Limb (tissue), 2 donors: Measurements from ENCODE around the gene SATB2.

ENCODE experiments used
- DNase-seq, 2 donors: peaks; one replicate each; pipeline ENCODE4 v3.0.0-alpha.2; 2016; ENCODE audit errors: extremely low spot score in 2 of 2

The SATB2 gene

DNA sequence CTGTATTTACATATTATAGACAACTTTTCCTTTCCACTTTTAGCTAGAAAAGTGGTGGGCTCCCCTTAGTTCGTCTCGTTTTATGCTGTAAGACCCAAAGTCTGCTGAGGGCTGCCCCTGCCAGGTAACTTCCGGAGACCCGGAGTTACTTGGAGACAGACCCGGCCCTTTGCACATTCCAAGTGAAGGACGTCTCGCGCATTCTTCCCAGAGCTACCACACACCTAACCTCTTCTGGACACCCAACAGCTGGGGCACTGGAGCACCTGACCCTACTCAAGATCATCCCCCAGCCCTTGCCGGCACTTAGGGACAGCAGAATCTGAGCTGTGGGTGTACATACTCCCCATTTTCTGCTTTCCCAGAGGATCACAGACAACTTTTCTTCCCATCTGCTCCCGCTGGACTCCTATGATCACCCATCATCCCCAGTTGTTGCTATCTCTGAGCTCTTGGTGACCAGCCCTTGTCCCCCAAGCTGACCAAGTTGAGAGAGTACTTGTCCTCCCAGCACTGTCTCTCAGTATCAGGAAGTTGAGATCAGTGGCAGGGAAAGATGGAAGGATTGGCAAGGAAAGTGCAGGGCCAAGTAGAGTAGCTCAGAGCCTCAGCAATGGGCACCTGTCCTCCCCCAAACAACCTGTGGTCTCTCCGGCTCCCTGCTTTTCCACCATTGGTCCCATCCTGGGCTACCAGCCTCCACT, 8.4 kb upstream of the SATB2 start:
- DNase-seq, result no peak

- DNase-seq, result no peak
Measured at GRCh38 chr2:199465390-199465789, 7.7 kb upstream of the SATB2 start.

DNA sequence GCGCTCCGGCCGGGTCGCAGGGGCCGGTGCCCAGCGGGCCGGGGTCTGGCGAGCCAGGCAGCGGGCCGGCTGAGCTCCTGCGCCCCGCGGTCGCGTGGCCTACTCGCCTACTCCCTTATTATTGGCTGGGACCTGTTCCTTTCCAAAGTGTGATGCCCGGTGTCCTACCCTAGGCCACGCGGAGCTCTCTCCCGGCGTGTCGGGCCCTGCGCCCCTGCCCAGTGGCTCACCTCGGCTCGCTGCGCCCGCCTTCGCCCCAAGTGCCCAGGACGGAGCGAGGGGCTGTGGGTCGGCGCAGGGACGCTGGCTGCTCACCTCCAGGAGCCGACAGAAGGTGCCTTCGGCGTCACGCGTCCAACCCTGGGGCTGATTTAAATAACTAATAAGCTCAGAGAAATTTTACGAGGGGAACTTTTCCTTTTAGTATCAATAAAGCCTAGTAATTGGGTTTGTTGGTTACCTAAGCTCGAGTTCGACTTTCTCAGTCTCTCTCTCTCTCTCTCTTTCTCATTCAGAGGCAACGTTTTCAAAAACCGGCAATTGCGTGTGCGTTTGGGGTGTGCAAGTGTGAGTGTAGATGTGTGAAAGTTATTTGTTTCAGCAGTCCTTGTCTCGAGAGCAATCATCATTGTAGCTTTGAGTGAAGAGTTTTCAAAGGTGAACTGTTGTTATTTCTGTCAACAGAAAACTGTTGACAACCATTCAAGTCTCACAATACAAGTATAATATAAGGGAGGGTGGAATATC, 7.0 kb upstream of the SATB2 start:
- DNase-seq, result peak in 1 of 2 donors; percentile 38

DNA sequence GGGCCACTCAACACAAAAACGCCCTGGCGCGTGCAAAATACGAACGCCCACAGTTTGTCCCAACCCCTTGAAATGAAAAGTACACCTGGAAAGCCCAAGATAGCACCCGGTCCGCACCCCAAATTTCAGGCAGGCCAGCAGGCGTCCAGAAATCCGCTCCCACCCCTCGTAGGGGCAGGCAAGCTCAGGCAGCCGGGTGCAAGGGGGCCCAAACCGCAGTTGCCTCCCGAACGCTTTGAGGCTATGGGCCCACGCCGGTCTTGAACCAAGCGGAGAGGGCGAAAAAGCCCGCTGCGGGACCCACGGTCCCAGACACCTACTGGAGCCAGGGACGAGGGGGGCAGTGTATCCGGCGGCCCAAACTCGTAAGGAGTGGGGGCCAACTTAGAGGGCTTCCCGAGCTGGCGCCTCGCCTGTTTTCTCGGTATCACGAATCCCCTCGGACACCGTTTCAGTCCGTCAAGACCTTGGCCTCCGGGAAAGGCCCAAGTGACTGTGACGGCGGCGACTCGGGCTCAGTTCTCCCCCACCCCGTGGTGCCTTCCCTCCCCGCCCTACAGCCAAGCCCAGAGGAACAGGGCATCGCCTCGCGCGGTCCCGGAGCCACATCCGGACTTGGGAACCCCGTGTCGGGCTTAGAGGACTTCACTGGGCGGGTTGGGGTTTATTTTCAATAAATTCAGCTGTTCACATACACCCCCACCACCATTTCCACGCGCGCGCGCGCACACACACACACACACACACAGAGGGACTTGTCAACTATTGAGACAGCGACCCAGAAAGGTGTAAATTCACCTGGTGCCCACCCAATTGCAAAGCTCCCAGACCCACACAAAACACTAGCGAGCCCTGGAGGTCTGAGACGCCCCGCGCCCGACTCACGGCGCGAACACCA, 6.2 kb upstream of the SATB2 start:
- DNase-seq, result peak in 1 of 2 donors; percentile 55

GRCh38 chr2:199462956-199463692, 5.4 kb upstream of the SATB2 start:
- DNase-seq, result peak in 1 of 2 donors; percentile 85

- peak in 1 of 2 donors; percentile 58 for DNase-seq
Measured at GRCh38 chr2:199462347-199462955, 4.7 kb upstream of the SATB2 start.

DNA sequence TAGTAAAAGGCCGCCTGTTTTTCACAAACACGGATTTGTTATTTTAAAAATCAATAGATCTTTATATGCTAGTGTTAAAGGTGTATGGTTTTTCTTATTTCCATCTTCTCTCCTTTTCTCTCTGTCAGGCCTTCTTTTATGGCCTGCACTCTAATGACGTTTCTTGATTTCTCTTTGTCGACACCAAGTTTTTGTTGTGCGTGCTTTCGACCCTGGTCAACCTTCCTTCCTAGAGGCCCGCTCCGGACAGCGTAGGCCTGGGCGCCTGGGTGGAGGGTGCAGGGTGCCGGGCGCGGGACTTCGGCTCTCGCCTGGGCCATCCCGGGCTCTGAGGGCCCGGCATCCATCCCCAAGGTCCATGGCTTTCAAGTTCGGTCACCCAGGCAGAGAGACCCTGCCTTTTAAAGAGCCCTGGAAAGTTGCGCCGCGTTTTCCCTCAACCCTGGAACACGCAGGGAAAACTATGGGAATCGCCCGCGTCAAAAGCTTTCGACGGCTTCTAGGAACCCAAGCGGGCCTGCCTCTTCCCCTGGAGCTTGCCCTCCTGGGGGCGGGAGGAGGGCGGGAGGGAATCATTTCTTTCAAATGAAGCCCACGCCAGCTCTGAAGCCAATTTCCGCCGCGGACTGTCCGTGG, 4.1 kb upstream of the SATB2 start:
- peak in 1 of 2 donors; percentile 52 for DNase-seq

GRCh38 chr2:199460846-199461710, 3.3 kb upstream of the SATB2 start:
- no peak for DNase-seq

DNA sequence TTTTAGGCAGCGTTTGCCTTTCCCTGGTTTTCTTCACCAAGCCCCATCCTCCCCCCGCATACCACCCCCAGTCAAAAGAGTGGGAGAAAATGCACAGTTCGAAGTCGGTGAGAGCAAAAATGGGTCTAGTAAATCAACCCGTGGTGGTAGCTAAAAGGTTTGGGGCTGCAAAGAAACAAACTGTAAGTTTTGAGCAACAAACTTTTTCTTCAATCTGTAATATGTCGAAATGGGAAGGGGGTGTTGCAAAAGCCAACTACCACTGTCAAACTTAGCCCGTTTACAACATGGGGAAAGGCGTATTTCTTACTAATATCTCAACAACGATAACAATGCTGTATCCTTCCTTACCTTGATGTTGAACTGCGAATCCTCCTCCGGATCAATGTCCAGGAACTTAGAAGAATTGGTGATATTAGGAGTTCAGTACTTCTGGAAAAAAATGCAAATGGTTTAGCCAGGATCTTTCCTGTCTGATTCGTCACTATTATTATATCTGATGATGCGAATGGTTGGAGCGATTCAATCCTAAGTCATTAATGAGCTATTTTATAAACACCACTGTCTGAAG, 2.4 kb upstream of the SATB2 start:
- no peak for DNase-seq

- peak; percentile 83 to 94 for DNase-seq
Measured at GRCh38 chr2:199459286-199460100, 1.8 kb upstream of the SATB2 start.

- DNase-seq, result no peak
Measured at GRCh38 chr2:199458806-199459285, 1.1 kb upstream of the SATB2 start.

DNA sequence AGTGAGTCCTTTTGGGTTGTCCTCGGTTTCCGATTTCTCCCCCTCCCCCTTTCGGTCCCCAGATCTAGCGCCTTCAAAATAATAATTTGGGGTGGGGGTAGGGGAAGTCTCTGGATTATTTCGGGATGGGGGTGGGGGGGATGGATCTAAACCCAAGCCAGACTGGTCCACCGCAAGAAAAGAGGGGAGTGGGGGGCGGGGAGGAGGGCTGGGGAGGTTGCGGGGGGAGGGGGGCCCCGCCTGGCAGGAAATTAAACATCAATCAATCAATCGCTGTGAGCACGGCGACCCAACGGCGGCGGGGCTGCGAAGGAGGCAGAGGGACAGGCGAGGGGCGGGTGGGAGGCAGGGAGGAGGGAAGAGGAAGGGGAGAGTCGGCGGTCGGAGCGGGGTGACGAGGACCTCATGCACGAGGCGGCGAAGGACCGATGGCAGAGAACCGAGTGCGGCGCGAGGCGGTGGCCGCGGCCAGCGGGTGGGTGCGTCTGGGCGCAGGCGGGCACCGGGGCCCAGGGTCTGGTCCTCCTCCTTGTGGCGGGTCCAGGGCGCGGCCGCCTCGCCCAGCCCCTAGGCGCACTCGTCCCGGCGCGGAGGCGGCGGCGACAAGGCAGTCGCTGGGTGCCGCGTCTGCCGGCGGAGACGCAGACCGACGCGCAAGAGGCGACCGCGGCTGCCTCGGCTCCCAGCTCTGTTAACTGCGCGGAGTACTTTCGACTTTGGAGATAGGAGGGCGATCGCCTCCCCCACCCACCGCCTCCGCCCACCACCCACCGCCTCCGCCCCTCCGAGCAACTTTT, 468 bp upstream of the SATB2 start:
- peak in 1 of 2 donors; percentile 64 for DNase-seq

DNA sequence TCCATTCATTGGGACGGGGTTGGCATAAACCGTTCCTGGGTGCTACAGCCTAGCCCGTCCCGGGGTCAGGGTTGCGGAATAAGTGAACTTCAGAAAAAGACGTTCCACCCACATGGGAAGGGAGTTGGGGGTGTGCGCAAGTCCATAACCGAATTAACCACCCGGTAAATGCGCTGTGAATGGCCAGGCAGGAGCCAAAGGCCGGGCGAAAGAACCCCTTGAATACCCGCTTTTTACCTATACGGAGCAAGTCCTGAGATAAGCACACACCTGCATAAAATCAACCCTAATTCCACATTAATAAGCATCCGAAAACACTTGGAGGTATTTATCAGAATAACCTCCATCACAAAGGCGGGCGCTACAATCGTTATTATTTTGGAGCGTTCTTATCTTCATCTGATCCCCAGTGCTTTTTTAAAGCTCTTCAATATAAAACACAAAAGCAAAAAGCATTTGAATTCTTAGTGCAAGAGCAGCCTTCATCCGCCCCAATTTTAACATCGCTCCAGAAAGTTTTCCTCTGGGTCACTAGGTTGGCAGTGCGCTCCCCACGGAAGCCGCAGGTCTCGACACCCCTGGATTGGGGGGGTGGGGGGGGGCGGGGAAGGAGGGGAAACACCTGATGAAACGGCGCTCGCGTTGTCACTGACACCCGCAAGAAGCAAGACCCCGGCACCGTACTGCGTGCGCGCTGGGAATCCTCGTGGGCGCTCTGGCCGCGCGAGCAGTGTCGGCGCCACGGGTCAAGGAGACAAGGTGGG, 1.2 kb downstream of the SATB2 start:
- DNase-seq, result no peak

- peak in 1 of 2 donors; percentile 61 for DNase-seq
Measured at GRCh38 chr2:199455545-199456382, 2.0 kb downstream of the SATB2 start.

GRCh38 chr2:199455210-199455544, 2.6 kb downstream of the SATB2 start:
- no peak for DNase-seq

DNA sequence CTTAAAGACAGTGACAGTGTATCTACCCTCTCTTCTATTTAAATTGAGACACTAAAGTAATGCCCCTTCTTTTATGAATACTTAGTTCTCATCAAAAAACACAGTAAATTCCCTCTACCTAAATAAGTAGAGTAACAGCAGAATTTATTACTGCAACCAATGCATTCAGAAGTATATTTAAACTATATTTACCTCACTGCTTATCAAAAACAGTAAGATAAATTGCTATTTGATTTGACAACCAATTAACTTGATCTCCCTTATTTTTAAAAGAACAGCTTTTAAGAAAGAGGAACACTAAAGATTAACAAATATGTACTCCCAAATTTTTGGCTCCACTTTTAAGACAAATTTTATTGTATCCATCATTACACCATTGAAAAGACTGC, 4.8 kb downstream of the SATB2 start:
- no peak for DNase-seq
